Activated naive CD4-positive, alpha-beta T cell treated with Interleukin-2 at 50 U/mL for 16 hours (primary cell): ENCODE results near the gene RAB27B.

Source experiments
- DNase-seq: peaks from one replicate; pipeline ENCODE4 v3.0.0-alpha.2; 2020

The RAB27B gene

DNA sequence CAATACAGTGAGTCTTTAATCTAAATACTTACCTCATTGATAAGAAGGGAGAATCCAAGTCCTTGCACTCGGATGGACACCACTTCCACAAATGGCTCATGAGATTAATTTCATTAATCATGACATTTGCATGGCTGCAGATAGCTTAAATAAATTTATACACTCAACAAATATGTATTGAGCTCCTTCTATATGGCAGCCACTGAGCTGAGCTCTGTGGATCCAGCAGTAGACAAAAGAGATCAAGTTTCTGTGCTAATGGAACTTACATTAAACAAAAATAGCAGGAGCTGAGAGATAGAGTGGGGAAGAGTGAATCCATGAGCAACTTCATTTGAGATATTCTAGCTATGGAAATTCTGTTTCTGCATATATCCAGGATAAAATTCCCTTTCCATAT lies 44.4 kb downstream of the RAB27B start:
- no peak for DNase-seq

DNA sequence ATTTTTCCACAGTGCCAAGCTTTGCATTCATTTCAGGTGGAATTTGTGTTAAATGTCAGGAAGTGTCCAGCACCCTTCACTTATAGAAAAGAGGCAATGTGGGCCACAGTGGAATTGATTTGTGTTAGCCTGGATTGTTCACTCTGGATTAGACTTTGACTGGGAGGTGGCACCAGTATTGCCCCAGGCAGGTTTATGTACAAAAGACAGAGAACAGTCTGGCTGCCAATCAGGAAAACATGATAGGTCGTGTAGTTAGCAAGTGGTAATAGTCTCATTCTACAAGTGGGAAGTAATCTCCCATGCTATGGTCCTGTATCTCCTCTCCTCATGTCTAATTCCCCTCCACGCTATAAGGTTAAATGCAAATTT lies 45.6 kb downstream of the RAB27B start:
- no peak for DNase-seq

DNA sequence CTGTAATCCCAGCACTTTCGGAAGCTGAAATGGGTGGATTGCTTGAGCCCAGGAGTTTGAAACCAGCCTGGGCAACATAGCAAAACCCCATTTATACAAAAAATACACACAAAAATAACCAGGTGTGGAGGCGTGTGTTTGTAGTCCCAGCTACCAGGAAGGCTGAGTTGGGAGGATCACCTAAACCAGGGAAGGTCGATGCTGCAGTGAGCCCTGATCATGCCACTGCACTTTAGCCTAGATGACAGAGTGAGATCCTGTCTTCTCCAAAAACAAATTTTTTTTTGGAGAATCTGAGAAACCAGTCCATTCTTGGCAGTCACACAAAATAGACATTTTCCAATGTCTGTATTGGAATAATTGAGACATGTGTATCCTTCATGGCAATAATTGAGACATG lies 46.8 kb downstream of the RAB27B start:
- DNase-seq = no peak

DNA sequence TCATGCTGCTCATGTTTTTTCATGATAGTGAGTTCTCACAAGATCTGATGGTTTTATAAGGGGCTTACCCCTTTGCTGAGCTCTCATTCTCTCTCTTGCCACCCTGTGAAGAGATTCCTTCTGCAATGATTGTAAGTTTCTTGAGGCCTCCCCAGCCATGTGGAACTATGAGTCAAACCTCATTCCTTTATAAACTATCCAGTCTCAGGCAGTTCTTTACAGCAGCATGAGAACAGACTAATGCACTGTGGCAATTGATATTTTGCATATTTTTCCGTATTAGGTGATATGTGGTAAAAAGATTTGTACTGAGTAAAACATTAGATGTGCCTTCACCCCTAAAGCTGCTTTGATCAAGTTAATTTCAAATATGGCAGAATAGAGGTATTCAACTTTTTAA lies 48.8 kb downstream of the RAB27B start:
- DNase-seq = no peak

DNA sequence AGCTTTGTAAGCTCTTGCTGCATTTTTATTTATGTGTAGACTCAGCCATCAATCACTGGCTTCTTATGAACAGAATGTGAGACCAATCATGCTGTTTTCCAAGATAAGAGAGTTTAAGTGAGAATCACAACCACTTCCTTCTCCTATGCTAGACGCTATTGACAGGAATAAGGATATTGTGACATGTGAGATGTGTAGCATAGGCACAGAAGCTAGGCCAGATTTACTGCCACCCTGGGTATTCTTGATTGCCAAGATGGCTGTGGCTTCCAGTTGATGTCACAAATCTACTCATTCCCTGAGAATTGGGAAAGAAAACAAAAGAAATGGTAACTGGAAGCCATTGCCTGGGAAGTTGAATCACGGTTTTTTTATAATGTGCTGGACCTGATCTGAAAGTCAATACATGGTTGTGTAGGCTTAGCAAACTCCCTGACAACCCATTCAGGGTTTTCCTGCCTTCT lies 49.9 kb downstream of the RAB27B start:
- no peak for DNase-seq

DNA sequence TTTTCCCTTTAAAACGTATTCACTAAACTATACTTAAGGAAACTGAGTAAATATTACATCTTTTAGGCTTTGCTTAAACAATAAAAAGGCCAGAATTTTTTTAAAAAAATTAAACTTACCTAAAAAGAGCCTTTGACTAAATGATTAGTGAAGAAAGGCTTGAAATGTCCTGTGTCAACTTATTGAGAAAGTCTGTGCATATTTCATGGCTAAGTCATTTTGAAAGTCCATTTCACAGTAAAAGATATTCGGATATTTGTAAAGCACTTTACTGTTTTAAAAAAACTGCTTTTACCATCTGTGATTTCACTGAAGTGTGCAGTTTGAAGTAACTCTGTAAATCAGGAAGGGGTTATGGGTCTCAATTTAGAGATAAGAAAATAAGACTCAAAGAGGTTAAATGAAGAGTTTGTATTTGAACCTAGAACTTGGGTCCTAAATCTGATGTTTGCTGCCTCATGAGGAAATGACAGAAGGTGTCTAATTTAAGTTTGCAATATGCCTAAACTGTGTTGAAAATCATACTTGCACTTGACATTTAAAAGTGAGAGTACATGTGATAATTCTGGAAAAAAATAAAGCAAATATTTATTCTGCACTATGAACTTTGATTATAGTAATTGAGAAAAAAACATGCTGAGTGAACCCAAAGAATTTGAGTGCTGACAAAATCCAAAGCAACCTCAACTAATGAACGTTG lies 50.5 kb downstream of the RAB27B start:
- no peak for DNase-seq

DNA sequence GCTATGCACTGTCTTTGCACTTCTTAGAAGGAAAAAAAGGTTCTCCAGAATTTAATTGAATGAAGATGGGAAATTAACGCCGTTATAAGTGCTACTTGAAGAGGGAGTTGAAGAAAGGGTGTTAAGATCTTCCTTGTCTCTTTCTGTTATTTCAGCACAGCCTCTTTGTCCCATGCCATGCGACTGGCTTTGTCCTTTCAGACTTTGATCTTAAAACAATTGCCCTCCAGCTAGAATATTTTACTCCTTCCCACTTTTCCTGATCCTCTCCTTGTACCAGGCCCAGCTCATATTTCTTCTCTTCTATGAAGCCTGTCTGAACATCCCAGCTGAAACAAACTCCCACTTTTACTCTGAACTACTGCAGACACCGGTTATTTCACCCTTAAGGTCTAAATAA lies 51.4 kb downstream of the RAB27B start:
- no peak for DNase-seq

DNA sequence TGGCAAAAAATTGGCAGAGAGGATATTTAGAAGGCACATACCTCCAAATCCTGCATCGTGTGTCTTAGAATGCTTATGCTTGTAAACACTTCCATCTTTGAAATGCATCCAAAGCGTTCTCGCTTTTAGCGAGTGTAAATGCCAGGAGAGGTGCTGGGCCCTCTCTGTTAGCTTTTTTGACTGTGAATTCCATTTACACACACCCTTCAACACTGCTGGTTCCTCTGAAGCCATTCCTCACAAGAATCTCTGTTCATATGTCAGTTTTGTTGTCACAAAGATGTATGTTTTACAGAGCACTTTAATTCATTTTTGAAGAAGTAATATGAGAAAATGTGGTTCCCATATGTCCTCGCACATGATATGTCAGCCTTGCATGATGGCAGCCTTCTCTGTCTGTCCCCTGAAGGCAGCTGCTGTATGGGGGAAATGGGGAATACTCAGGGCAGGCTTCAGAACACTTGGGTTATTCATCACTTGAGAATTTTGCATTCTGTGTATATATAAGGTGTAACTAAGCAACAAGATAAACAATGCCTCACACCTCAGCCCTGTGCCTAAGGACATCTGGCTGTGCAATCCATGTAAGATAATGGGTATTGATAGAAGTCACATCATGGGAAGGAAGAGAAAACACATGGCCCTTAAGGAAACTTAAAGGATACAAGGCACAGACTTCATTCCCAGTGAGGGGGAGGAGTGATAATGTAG lies 52.3 kb downstream of the RAB27B start:
- DNase-seq = no peak

DNA sequence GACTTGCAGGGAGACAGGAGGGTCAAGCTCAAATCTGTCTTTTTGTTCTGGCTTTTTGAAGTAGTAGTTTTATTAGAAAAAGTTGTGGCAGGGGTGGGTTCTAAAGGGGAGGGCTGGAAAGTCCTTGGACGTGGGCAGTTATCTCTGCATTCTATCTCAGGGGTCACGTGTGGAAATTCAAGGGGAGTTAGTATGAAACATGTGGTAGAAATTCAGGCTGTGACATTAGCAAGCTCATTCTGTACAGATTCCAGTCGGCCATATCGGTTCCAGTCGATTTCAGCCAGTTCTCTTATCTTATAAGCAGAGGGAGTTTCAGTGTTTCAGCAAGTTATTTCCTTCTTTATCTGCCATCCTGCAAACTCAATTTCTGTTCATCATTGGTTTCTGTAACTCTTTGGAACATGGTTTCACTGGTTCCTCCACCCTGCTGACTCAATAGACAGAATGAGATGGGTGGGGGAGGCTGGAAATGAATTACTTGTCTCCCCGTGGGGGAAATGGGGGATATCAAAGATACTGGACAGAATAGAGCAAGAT lies 53.0 kb downstream of the RAB27B start:
- no peak for DNase-seq

DNA sequence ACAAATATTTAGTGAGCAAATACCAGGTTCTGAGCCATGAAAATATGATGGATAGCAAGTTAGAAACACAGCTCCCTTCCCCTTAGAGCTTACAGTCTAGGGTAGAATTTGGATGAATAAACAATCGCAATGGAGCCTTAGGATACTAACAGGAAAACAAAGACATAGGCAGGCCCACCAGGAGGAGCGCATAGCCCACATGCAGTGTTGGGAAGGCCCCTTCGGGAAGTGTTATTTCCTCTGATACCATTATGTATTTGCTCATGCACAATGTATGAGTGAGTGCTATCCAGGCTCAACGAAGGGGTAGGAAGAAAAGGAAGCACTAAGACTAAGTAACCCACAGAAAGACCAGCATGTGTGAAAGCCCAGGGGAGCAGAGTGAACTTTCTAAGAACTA lies 54.0 kb downstream of the RAB27B start:
- no peak for DNase-seq

DNA sequence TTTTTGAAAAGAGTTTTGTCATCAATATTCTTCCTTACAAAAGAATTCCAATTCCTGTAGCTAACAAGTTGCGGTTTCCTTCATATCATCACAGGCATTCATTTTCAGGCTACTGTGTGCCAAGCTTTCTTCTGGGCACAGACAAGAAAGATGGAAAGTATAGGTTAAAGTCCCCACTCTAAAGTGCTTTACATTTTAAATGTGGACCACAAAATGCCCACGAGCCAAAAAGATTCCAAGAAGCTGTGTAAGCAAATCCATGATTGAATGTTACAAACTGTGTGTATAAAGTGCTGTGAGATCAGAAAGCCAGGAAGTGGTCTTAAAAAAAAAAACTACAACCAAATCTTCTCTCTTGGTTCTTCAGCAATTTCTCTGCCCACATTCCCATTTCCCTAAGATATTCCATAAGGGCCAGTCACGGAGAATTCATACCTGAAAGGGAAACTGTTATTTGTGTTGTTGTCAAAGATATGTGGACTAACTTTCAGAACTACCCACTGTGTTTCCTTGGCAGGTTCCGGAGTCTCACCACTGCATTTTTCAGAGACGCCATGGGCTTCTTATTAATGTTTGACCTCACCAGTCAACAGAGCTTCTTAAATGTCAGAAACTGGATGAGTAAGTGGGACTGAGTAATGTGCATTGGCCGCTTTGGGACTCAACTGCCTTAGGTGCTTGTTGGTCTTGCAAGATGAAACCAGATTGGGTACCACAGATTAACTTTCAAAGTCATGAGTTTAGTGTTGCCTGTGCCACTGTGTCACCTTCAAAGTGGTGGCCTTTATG lies 55.7 kb downstream of the RAB27B start:
- DNase-seq = no peak

DNA sequence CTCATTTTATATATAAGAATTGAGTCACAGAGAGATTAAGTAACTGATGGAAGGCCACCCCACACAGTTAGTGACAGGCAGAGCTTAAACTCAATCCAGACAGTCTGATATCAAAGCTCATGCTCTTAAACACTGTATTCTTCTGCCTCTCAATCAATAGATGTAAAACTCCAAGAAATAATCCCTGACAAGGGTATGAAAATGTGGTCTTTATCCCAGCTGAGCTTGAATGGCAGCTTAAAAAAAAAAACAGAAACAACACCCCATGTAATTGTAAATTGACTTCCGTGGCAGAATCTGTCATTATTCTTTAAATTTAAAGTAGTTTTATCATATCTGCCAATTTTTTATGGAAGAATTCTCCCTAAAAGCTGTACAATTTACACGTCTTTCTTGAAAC lies 60.1 kb downstream of the RAB27B start:
- DNase-seq = no peak

DNA sequence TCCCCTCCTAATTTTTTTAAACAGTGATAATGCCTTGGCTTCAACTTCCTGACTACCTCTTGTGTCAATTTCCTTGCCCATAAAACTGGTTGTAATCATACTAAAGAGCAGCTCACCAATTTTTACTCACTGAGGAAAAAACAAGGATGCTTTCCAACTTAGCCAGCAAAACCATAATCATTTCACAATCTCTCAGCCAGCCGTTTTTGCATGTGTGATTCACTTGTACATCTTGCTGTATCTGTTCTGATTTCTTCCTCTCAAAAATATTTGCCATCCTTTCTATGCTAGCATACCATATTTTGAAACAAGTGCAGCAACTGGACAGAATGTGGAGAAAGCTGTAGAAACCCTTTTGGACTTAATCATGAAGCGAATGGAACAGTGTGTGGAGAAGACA lies 60.7 kb downstream of the RAB27B start:
- DNase-seq = no peak

DNA sequence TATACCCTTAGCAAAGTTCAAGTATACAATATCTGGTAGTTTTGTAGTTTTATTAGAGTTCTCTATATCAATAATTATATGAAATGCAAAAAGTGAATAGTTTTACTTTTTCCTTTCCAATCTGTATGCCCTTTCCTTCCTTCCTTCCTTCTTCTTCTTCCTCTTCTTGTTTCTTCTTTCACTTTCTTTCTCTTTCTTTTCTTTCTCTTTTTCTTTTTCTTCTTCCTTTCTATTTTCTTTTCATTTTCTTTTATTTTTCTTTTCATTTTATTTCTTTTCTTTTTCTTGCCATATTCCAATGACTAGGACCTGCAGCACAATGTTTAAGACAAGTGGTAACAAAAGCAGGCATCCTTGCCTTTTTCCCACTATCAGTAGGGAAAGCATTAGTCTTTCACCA lies 71.2 kb downstream of the RAB27B start:
- no peak for DNase-seq

DNA sequence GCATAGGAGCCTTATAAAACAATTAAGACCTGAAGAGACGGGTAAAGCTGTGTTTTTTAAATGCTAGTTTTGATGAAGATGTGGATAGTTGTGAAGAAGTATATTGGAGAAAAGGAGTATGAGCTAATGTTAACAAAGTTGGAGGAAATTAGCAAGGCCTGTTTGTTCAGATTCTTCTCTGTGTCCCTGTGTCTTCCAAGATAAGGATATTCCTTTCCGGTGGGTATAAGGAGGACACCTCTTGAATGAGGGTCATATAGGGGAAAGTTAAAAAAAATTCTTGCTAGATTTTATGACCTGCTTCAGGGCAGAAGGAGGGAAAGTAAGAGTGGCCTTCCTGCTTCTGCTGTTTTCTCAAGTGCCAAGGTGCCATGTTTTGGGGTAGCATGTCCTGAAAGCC lies 72.0 kb downstream of the RAB27B start:
- DNase-seq = no peak

DNA sequence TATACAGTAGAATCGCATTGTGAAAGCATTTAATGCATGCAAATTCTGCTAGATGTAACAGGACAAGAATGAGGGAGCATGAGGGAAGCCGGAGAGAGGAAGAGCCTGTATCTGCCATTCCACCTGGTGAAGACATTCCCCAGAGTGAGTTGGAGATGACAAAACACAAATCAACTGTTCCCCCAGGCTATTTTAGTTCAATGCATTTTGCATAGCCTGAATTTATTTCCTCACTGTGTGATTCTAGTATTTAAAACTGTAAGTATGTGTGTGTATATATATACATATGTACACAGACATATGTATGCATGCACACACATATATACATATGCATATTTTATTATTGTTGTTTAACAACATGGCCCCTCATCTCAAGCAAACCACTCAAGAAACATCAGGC lies 76.3 kb downstream of the RAB27B start:
- no peak for DNase-seq

DNA sequence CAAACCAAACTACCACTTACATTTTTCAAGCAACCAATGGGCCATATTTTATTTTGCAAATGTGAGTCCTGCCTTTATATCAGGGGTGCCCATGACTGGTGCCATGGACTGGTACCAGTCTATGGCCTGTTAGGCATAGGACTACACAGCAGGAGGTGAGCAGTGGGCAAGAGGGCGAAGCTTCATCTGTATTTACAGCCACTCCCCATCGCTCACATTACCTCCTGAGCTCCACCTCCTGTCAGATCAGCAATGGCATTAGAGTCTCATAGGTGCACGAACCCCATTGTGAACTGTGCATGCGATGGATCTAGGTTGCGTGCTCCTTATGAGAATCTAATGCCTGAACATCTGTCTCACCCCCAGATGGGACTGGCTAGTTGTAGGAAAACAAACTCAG lies 77.4 kb downstream of the RAB27B start:
- DNase-seq = no peak

DNA sequence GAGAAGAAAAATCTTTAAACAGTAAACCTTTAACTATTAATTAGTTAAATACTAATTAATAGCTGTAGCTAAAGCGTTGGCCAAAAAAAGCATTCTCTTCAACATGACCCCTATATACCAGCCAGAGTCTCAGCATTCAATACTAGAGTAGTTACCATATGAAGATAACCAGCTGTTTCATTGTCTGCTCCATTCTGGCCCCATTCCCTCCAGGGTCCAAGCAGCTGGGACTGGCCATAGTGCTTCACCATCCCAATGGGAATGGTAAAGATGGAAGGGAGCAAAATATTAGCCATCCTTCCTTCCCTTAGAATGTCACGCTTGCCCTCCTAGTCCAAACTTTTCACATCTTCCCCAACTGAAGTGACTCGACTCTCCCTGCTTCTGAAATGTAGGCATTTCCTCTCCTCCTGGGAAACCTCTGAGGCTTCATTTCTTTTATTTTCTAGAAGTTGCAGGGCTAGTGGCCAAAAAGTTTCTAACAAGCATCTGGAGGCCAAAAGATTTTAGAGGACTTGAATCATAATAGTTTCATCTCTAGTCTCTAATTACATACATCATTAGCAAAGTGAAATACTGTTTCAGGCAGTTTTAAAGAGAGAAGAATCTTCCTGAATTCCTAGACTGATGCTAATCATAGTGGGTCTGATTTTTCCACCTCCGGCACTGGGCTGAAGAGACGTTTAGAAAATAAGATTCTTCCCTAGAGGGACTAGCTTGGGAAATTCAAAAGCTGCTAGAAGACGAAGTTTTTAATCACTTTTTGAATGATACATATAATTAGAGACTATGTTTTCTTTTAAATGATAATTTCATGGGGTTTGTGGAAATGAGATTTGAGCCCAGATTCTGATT lies 78.3 kb downstream of the RAB27B start:
- no peak for DNase-seq

DNA sequence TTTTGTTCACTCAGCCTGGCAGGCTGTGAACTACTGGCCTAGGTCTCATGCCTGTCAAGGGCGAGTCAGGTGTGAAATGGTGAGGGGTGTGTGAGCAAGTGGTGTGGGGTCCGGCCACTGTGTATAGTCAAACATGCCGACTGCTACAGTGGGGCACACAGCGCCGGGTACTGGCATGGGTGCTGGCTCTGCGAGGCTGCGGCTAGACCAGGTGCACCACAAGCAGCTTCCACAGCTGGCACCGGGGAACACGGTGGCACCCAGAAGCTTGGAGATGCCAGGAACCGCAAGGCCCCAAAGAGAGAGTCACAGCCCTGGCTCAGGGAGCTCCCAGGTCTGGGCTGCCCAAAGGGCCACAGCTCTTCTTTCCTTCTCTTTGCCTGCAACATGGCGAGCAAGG lies 81.3 kb downstream of the RAB27B start:
- DNase-seq = no peak

DNA sequence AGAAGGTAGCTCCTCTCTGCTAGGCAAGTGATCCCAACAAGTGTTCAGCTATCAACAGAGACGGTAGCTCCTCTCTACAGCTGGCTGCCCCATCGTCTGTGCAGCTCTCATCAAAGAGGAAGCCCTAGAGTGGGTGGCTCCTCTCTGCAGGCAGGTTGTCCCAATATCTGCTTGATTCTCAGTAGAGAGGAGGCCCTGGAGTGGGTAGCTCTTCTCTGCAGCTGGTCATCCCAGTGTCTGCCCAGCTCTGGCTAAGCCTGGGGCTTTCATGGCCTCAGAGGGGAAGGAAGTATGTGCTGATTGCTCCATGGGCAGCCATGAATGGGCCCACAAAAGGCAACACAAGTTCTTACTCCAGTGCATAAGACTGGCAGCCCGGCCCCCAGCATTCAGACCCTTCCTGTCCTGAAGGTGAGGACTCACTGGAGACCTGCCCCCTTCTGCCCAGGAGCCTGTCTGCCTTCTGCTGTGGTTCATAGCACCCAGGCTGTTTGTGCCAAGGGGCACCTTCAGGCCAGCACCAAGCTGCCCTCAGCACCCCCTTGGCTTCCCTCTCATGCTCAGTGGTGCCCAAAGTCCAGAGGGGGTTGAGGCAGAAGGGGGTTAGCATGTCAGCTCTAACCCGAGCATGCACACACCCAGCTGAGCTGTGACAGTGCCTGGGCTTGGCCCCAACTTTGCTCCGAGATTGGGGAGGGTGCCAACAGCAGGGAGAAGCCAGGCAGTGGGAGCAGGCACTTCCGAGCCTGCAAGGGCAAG lies 82.1 kb downstream of the RAB27B start:
- DNase-seq = no peak

DNA sequence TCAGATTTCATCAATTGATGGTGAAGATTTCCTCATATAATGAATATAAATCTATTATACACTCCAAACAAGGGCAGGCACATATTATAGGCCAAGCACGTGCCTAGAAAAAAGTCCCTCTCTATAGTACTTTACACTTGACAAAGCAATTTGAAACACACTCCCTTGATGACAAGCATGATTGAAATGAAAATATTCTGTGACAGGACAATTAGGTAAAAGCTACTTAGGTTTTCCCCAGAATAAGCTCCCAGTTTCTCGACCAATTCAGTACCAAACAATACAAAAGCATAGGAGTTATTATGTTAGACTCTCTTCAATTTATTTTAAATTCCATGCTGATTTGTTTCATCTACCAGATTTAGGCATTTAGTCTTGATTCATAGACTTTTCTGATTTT lies 83.3 kb downstream of the RAB27B start:
- no peak for DNase-seq

DNA sequence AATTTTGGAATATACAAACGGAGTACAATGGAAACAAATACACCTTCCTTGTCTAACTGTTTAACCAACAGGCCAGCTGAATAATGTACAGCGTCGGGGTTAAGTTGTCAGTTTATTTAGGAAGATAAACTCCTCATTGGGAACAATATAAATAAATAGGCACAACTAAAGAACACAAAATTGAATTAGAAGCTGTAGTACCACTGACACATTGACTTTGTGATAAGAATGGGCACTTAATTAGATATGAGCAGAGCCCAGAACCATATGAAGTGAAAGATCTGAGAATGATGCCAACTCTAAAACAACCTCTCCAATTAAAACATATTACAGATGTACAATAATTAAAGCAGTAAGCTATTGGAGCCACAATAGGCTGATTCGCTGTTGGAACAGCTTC lies 86.5 kb downstream of the RAB27B start:
- DNase-seq = no peak
